ENCODE data around the gene MYO5C.
A peak's percentile ranks its signal among the peaks of the same experiment; 100 is the strongest.

MYO5C gene

GRCh38 chr15:52206446-52206845, 89.2 kb downstream of the MYO5C start:
- no peak for DNase-seq (ENCODE audit: low spot score)

GRCh38 chr15:52204657-52205056, 90.9 kb downstream of the MYO5C start:
- no peak for DNase-seq (ENCODE audit: low spot score)

GRCh38 chr15:52200831-52201365, 94.7 kb downstream of the MYO5C start:
- DNase-seq (ENCODE audit: low spot score), result no peak

- no peak for DNase-seq (ENCODE audit: low spot score)
These were observed 96.3 kb downstream of the MYO5C start for GRCh38 chr15:52199271-52199670.

GRCh38 chr15:52196891-52197290, 98.7 kb downstream of the MYO5C start:
- DNase-seq (ENCODE audit: low spot score), result no peak

- no peak for DNase-seq (ENCODE audit: low spot score)
These were observed 101.8 kb downstream of the MYO5C start for GRCh38 chr15:52193791-52194190.

- DNase-seq (ENCODE audit: low spot score), result no peak
These were observed 102.3 kb downstream of the MYO5C start for GRCh38 chr15:52193321-52193720.

GRCh38 chr15:52191207-52191606, 104.4 kb downstream of the MYO5C start, which contains the start of gene GNB5:
GNB5 (minus strand) TSS chr15:52191392; CDS start chr15:52184676, 6,716 bp downstream.
- no peak for DNase-seq (ENCODE audit: low spot score)

GRCh38 chr15:52186651-52187486, 108.7 kb downstream of the MYO5C start:
- DNase-seq (ENCODE audit: low spot score), result no peak

- DNase-seq (ENCODE audit: low spot score), result no peak
These were observed 110.4 kb downstream of the MYO5C start for GRCh38 chr15:52185151-52185561.

- no peak for DNase-seq (ENCODE audit: low spot score)
These were observed 110.9 kb downstream of the MYO5C start for GRCh38 chr15:52184721-52185120.

GRCh38 chr15:52183562-52184173, 111.9 kb downstream of the MYO5C start:
- peak; percentile 32 for DNase-seq (ENCODE audit: low spot score)

GRCh38 chr15:52181938-52182780, 113.4 kb downstream of the MYO5C start:
- DNase-seq (ENCODE audit: low spot score), result no peak

- DNase-seq (ENCODE audit: low spot score), result no peak
These were observed 114.7 kb downstream of the MYO5C start for GRCh38 chr15:52180851-52181450.

- peak; percentile 53 for DNase-seq (ENCODE audit: low spot score)
These were observed 115.3 kb downstream of the MYO5C start for GRCh38 chr15:52180196-52180835.

GRCh38 chr15:52179278-52180195, 116.1 kb downstream of the MYO5C start:
- peak; percentile 88 for DNase-seq (ENCODE audit: low spot score)

GRCh38 chr15:52178765-52179164, 116.8 kb downstream of the MYO5C start:
- DNase-seq (ENCODE audit: low spot score), result no peak

- no peak for DNase-seq (ENCODE audit: low spot score)
These were observed 122.7 kb downstream of the MYO5C start for GRCh38 chr15:52172869-52173268.

GRCh38 chr15:52171807-52172206, 123.8 kb downstream of the MYO5C start:
- no peak for DNase-seq (ENCODE audit: low spot score)

GRCh38 chr15:52171386-52171785, 124.2 kb downstream of the MYO5C start:
- DNase-seq (ENCODE audit: low spot score), result no peak
